Stimulated activated CD8-positive, alpha-beta memory T cell treated with anti-CD3 and anti-CD28 coated beads, Interleukin-12 subunit alpha, Interleukin-12 subunit beta, amount 100 ng/mL, for 4 hours (primary cell): ENCODE measurements around the gene ACSL4.
A peak's percentile ranks its signal among the peaks of the same experiment; 100 is the strongest.
"Not testable (repeated sequence)": the region's sequence is repeated elsewhere in the genome, so short reads cannot be mapped to it uniquely, and the experiment has no call there.

Experiments
- DNase-seq: peaks from one replicate; pipeline ENCODE4 v3.0.0-alpha.2; 2020; ENCODE audit warnings: low read depth

ACSL4 gene

GRCh38 chrX:109732807-109733612, at the start of gene ACSL4:
Gene ACSL4, minus strand, starts transcription at chrX:109733257. Its CDS starts 49,894 bp downstream, at chrX:109683363.
- peak; percentile 84 for DNase-seq

- DNase-seq: no peak
Measured at GRCh38 chrX:109777749-109778148, 44.7 kb upstream of the ACSL4 start.

- DNase-seq: no peak
Measured at GRCh38 chrX:109776986-109777385, 43.9 kb upstream of the ACSL4 start.

GRCh38 chrX:109776432-109776831, 43.4 kb upstream of the ACSL4 start:
- DNase-seq: no peak

GRCh38 chrX:109775386-109775785, 42.3 kb upstream of the ACSL4 start:
- no peak for DNase-seq

- no peak for DNase-seq
Measured at GRCh38 chrX:109774706-109775105, 41.6 kb upstream of the ACSL4 start.

- DNase-seq: no peak
Measured at GRCh38 chrX:109774136-109774535, 41.1 kb upstream of the ACSL4 start.

- no peak for DNase-seq
Measured at GRCh38 chrX:109773374-109773773, 40.3 kb upstream of the ACSL4 start.

- no peak for DNase-seq
Measured at GRCh38 chrX:109770780-109771179, 37.7 kb upstream of the ACSL4 start.

GRCh38 chrX:109760922-109761250, 27.8 kb upstream of the ACSL4 start:
- DNase-seq: no peak

- DNase-seq: no peak
Measured at GRCh38 chrX:109760209-109760921, 27.3 kb upstream of the ACSL4 start.

GRCh38 chrX:109753256-109753655, 20.2 kb upstream of the ACSL4 start:
- DNase-seq: no peak

- no peak for DNase-seq
Measured at GRCh38 chrX:109751698-109752097, 18.6 kb upstream of the ACSL4 start.

GRCh38 chrX:109749207-109749606, 16.1 kb upstream of the ACSL4 start:
- DNase-seq: no peak

GRCh38 chrX:109747681-109748080, 14.6 kb upstream of the ACSL4 start:
- no peak for DNase-seq

GRCh38 chrX:109742722-109743121, 9.7 kb upstream of the ACSL4 start:
- DNase-seq: no peak

- DNase-seq: not testable (repeated sequence)
Measured at GRCh38 chrX:109740896-109741295, 7.8 kb upstream of the ACSL4 start.

- DNase-seq: no peak
Measured at GRCh38 chrX:109740433-109740809, 7.4 kb upstream of the ACSL4 start.

GRCh38 chrX:109739625-109740432, 6.8 kb upstream of the ACSL4 start:
- no peak for DNase-seq

GRCh38 chrX:109735202-109735744, 2.2 kb upstream of the ACSL4 start:
- no peak for DNase-seq

- DNase-seq: no peak
Measured at GRCh38 chrX:109733613-109734083, 591 bp upstream of the ACSL4 start.
